K562 (cell line): Measurements from ENCODE around the gene LPCAT3. TPM values are rescaled to one million over a fixed set of nuclear protein-coding genes. Genes with fewer than 3 reads are reported as not detected.
A peak's percentile ranks its signal among the peaks of the same experiment; 100 is the strongest.

Source experiments
- EP400 ChIP-seq: fragments of 450-650 bp; IDR thresholded peaks from 2 replicates; pipeline ENCODE4 v1.6.1; 2017; ENCODE audit warnings: antibody characterized with exemption, mild to moderate bottlenecking, moderate library complexity
- FOXA3 ChIP-seq, 2 experiments: fragments of 450-650 bp in 1 of 2; sonication (generic) in 1 of 2; formaldehyde crosslinking; IDR thresholded peaks in 1 of 2; conservative IDR thresholded peaks in 1 of 2; 2 replicates each; pipeline versions ENCODE4 v1.4.0 to v1.8.0; 2020 to 2022; ENCODE audit warnings: mild to moderate bottlenecking in 2 of 2, missing genetic modification reagents in 1 of 2
- NONO ChIP-seq, 2 experiments: fragments of 200-400 bp in 1 of 2; fragments of 450-650 bp in 1 of 2; formaldehyde crosslinking in 1 of 2; IDR thresholded peaks; 2 replicates each; pipeline ENCODE4 v1.6.1; 2017; ENCODE audit warnings: low read depth in 2 of 2, mild to moderate bottlenecking in 2 of 2, moderate library complexity in 2 of 2, low read length in 1 of 2
- RBBP5 ChIP-seq: fragments of 200-600 bp; sonication (generic); IDR thresholded peaks from 2 replicates; pipeline ENCODE4 v1.6.1; 2012; ENCODE audit warnings: borderline replicate concordance, mild to moderate bottlenecking, low read length, control low read depth, inconsistent platforms; ENCODE audit not compliant: insufficient read depth, poor library complexity, severe bottlenecking
- SMARCE1 ChIP-seq: fragments of 450-650 bp; IDR thresholded peaks from 2 replicates; pipeline ENCODE4 v1.7.1; 2016; ENCODE audit warnings: mild to moderate bottlenecking
- TRIM24 ChIP-seq, 2 experiments: fragments of 450-650 bp; IDR thresholded peaks; 2 replicates each; pipeline ENCODE4 v1.6.1; 2016
- ZNF134 ChIP-seq: fragments of 250-450 bp; sonication (Bioruptor Pico); conservative IDR thresholded peaks from 2 replicates; pipeline ENCODE4 v1.4.0; 2020
- ZNF639 ChIP-seq, 2 experiments: fragments of 200-800 bp in 1 of 2; sonication (Bioruptor generic) in 1 of 2; sonication (generic) in 1 of 2; formaldehyde crosslinking in 1 of 2; IDR thresholded peaks in 1 of 2; conservative IDR thresholded peaks in 1 of 2; 2 replicates each; pipeline versions ENCODE4 v1.5.0 to v1.6.1; 2016 to 2020; ENCODE audit warnings: missing compliant biosample characterization in 1 of 2, missing genetic modification characterization in 1 of 2, missing genetic modification reagents in 1 of 2
- polyA plus RNA-seq, 8 experiments: library from polyadenylated mRNA; depleted of rRNA in 4 of 8; stranded (reverse) in 5 of 8; unstranded in 3 of 8; fragments of >200 nt; fragmentation: Nextera tagmentation in 2 of 8; fragmentation: Illumina TruSeq in 1 of 8; extraction: Ambion mirVana in 2 of 8; extraction: Trizol in 1 of 8; gene quantifications; 2 replicates each; pipeline versions ENCODE4 v1.2.1 to v1.2.3, GENCODE V29; 2011 to 2014; ENCODE audit warnings: inconsistent platforms in 1 of 8, missing spikeins in 1 of 8
- total RNA-seq, 7 experiments: library from RNA; depleted of rRNA in 6 of 7; stranded (reverse); fragments of >200 nt in 6 of 7; fragmentation: Illumina TruSeq in 2 of 7; extraction: Trizol in 2 of 7; gene quantifications; 2 replicates each; pipeline versions ENCODE4 v1.2.1 to v1.2.3, GENCODE V29; 2011 to 2021; ENCODE audit warnings: low replicate concordance in 1 of 7
- TF ChIP-seq, protein P1 (sequence below): fragments of 150-350 bp; conservative IDR thresholded peaks from 2 replicates; pipeline ENCODE4 v1.6.1; 2014; ENCODE audit warnings: low read length
- TF ChIP-seq, protein P2 (sequence below): fragments of 450-650 bp; IDR thresholded peaks from 2 replicates; pipeline ENCODE4 v1.6.1; 2016; ENCODE audit warnings: missing biosample characterization, missing genetic modification characterization

Gene LPCAT3
- total and polyA plus RNA-seq, 9 of the 15 experiments (the other 6 are each of a cell fraction or from before 2014, with no cell fraction given), result 4.9 to 52.5 (median 25.3) TPM

GRCh38 chr12:6961278-6961694 is 57.0 kb downstream of the LPCAT3 start (continued):
- TF ChIP-seq FOXA3 (CRISPR knock-in tag; conservative IDR thresholded peaks at IDR 0.05 in 1 of 2, IDR thresholded peaks at IDR 0.05 in 1 of 2), result 0 out of 4 replicates have a peak, but pooled peaks of 1 of the 2 experiments have one; percentile 16
- TF ChIP-seq, protein P1, sequence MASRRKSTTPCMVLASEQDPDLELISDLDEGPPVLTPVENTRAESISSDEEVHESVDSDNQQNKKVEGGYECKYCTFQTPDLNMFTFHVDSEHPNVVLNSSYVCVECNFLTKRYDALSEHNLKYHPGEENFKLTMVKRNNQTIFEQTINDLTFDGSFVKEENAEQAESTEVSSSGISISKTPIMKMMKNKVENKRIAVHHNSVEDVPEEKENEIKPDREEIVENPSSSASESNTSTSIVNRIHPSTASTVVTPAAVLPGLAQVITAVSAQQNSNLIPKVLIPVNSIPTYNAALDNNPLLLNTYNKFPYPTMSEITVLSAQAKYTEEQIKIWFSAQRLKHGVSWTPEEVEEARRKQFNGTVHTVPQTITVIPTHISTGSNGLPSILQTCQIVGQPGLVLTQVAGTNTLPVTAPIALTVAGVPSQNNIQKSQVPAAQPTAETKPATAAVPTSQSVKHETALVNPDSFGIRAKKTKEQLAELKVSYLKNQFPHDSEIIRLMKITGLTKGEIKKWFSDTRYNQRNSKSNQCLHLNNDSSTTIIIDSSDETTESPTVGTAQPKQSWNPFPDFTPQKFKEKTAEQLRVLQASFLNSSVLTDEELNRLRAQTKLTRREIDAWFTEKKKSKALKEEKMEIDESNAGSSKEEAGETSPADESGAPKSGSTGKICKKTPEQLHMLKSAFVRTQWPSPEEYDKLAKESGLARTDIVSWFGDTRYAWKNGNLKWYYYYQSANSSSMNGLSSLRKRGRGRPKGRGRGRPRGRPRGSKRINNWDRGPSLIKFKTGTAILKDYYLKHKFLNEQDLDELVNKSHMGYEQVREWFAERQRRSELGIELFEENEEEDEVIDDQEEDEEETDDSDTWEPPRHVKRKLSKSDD, result no peak
- TF ChIP-seq EP400, result peak; percentile 79; the same call in 1 of the 2 replicates
- TF ChIP-seq TRIM24 (IDR thresholded peaks at IDR 0.05), result no peak
- no peak for TF ChIP-seq ZNF134
- TF ChIP-seq, protein P2, sequence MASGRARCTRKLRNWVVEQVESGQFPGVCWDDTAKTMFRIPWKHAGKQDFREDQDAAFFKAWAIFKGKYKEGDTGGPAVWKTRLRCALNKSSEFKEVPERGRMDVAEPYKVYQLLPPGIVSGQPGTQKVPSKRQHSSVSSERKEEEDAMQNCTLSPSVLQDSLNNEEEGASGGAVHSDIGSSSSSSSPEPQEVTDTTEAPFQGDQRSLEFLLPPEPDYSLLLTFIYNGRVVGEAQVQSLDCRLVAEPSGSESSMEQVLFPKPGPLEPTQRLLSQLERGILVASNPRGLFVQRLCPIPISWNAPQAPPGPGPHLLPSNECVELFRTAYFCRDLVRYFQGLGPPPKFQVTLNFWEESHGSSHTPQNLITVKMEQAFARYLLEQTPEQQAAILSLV (tag), result no peak
- peak; percentile 67 for TF ChIP-seq RBBP5
- TF ChIP-seq NONO (IDR thresholded peaks at IDR 0.05; ENCODE audit: low read depth in 2 of 2, low read length in 1 of 2), result no peak
- peak in 1 of 2 experiments; percentile 59; a peak in 2 of 4 replicates for TF ChIP-seq ZNF639 (CRISPR knock-in tag; conservative IDR thresholded peaks at IDR 0.05 in 1 of 2, IDR thresholded peaks at IDR 0.05 in 1 of 2)
- 0 out of 2 replicates have a peak, but pooled peaks have one; percentile 30 for TF ChIP-seq SMARCE1
